K562 (cell line): ENCODE measurements around the gene HLTF. TPM values are rescaled to one million over a fixed set of nuclear protein-coding genes. Genes with fewer than 3 reads are reported as not detected.
A peak's percentile ranks its signal among the peaks of the same experiment; 100 is the strongest.

Experiments used
- CCAR2 ChIP-seq: fragments of 200-400 bp; formaldehyde crosslinking; IDR thresholded peaks from 2 replicates; pipeline ENCODE4 v1.6.1; 2017; ENCODE audit warnings: mild to moderate bottlenecking, low read depth, low read length
- GATAD2B ChIP-seq: fragments of 450-650 bp; IDR thresholded peaks from 2 replicates; pipeline ENCODE4 v1.6.1; 2017; ENCODE audit warnings: mild to moderate bottlenecking, borderline replicate concordance
- MXI1 ChIP-seq: IDR thresholded peaks from 2 replicates; pipeline ENCODE4 v1.6.1; 2011; ENCODE audit warnings: low read depth, mild to moderate bottlenecking, improper control_type of control experiment, low read length
- SAFB2 ChIP-seq: fragments of 200-400 bp; formaldehyde crosslinking; IDR thresholded peaks from 2 replicates; pipeline ENCODE4 v1.6.1; 2018; ENCODE audit warnings: borderline replicate concordance, low read length, low read depth, moderate library complexity; ENCODE audit not compliant: severe bottlenecking
- SIX5 ChIP-seq, 2 experiments: IDR thresholded peaks; 2 replicates each; pipeline ENCODE4 v1.6.1; 2011; ENCODE audit warnings: low read length in 2 of 2, borderline replicate concordance in 1 of 2, low read depth in 1 of 2, mild to moderate bottlenecking in 1 of 2, moderate library complexity in 1 of 2; ENCODE audit not compliant: insufficient read depth in 1 of 2
- SP1 ChIP-seq: sonication (generic); formaldehyde crosslinking; IDR thresholded peaks from 2 replicates; pipeline ENCODE4 v1.8.1; 2022; ENCODE audit warnings: mild to moderate bottlenecking, missing genetic modification reagents
- SUPT5H ChIP-seq: fragments of 450-650 bp; IDR thresholded peaks from 2 replicates; pipeline ENCODE4 v1.6.1; 2016
- TAF9B ChIP-seq: fragments of 450-650 bp; IDR thresholded peaks from 2 replicates; pipeline ENCODE4 v1.6.1; 2018; ENCODE audit warnings: mild to moderate bottlenecking; ENCODE audit not compliant: partially characterized antibody
- ZBED1 ChIP-seq: IDR thresholded peaks from 2 replicates; pipeline ENCODE4 v1.6.1; 2014
- ZMIZ1 ChIP-seq, 2 experiments: fragments of 150-350 bp in 1 of 2; IDR thresholded peaks; 2 replicates each; pipeline ENCODE4 v1.6.1; 2012 to 2016; ENCODE audit warnings: low read depth in 2 of 2, low read length in 2 of 2, mild to moderate bottlenecking in 1 of 2, moderate library complexity in 1 of 2
- ZNF134 ChIP-seq: fragments of 250-450 bp; sonication (Bioruptor Pico); conservative IDR thresholded peaks from 2 replicates; pipeline ENCODE4 v1.4.0; 2020
- ZNF444 ChIP-seq: fragments of 250-450 bp; sonication (Bioruptor Pico); IDR thresholded peaks from 2 replicates; pipeline ENCODE4 v1.4.0; 2020; ENCODE audit warnings: mild to moderate bottlenecking, moderate library complexity
- ZNF511 ChIP-seq: sonication (generic); formaldehyde crosslinking; IDR thresholded peaks from 2 replicates; pipeline ENCODE4 v1.8.0; 2022; ENCODE audit warnings: mild to moderate bottlenecking, missing genetic modification reagents
- ZNF655 ChIP-seq: fragments of 250-450 bp; sonication (Bioruptor Pico); IDR thresholded peaks from 2 replicates; pipeline ENCODE4 v1.5.0; 2021
- polyA plus RNA-seq, 8 experiments: library from polyadenylated mRNA; depleted of rRNA in 4 of 8; stranded (reverse) in 5 of 8; unstranded in 3 of 8; fragments of >200 nt; fragmentation: Nextera tagmentation in 2 of 8; fragmentation: Illumina TruSeq in 1 of 8; extraction: Ambion mirVana in 2 of 8; extraction: Trizol in 1 of 8; gene quantifications; 2 replicates each; pipeline versions ENCODE4 v1.2.1 to v1.2.3, GENCODE V29; 2011 to 2014; ENCODE audit warnings: inconsistent platforms in 1 of 8, missing spikeins in 1 of 8
- total RNA-seq, 7 experiments: library from RNA; depleted of rRNA in 6 of 7; stranded (reverse); fragments of >200 nt in 6 of 7; fragmentation: Illumina TruSeq in 2 of 7; extraction: Trizol in 2 of 7; gene quantifications; 2 replicates each; pipeline versions ENCODE4 v1.2.1 to v1.2.3, GENCODE V29; 2011 to 2021; ENCODE audit warnings: low replicate concordance in 1 of 7
- TF ChIP-seq, protein P1 (sequence below): fragments of 250-450 bp; sonication (Bioruptor Pico); IDR thresholded peaks from 2 replicates; pipeline ENCODE4 v1.5.0; 2020; ENCODE audit warnings: mild to moderate bottlenecking, borderline replicate concordance
- TF ChIP-seq, protein P2 (sequence below): fragments of 450-650 bp; conservative IDR thresholded peaks from 2 replicates; pipeline ENCODE4 v1.6.1; 2016; ENCODE audit warnings: missing genetic modification characterization, low read depth, mild to moderate bottlenecking, missing compliant biosample characterization, moderate library complexity
- TF ChIP-seq, protein P3 (sequence below): IDR thresholded peaks from 2 replicates; pipeline ENCODE4 v1.6.1; 2011; ENCODE audit not compliant: insufficient read length; ENCODE audit errors: extremely low read depth

HLTF gene
- total and polyA plus RNA-seq, 9 of the 15 experiments (the other 6 are each of a cell fraction or from before 2014, with no cell fraction given), result 35.1 to 82.4 (median 50.4) TPM

DNA sequence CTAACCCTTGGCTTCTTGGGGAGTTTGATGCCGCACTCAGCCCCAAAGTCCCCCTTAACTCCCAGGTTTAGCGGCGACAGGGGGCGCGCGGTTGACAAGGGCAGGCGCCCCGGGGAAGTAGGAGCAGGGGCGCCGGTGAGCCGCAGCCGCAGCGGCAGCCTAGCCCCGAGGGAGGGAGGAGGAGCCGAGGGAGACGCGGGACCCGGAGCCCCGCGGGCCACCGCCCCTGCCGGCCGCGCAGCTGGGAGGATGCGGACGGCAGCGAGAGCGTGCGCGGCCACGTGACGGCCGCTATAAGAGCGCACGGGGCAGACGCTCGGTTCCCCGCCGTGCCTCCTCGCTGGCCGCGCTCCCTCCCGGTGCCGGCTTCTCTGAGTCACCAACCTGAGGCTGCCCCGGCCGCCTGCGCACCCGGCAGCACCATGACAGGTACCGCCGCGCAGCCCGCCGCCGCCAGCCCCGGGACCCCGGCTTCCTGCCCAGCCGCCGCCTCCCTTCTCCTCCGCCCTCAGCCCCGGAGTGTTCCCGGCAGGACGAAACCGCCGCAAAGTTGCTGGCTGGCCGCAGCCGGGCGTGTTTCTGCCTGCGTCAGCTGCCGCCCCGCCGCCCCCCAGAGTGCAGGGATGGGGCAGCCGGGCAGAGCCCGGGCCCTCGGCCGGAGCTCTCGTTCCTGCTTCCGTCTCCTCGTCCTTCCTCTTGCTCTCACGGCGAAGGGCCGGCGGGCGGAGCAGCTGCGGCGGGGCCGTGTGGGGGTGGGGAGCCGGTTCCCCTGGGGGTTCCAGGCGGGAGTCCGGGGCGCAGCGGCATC, 94.9 kb downstream of the HLTF start, which contains the start of gene GYG1 (continued):
- TF ChIP-seq SUPT5H (peak; percentile 68), SIX5 (IDR thresholded peaks at IDR 0.05; ENCODE audit: borderline replicate concordance in 1 of 2, insufficient read depth in 1 of 2, low read depth in 1 of 2, low read length in 2 of 2) (no peak), CCAR2 (no peak), ZNF444 (CRISPR knock-in tag) (no peak), ZBED1 (no peak), GATAD2B (0 out of 2 replicates have a peak, but pooled peaks have one; percentile 16), ZMIZ1 (IDR thresholded peaks at IDR 0.05; ENCODE audit: low read depth in 2 of 2, low read length in 2 of 2) (no peak), ZNF134 (no peak), SP1 (CRISPR knock-in tag) (no peak), SAFB2 (no peak), ZNF655 (CRISPR knock-in tag) (no peak), ZNF511 (CRISPR knock-in tag) (peak; percentile 61; the same call in 1 of the 2 replicates), MXI1 (no peak), TAF9B (no peak)
- TF ChIP-seq, protein P1, sequence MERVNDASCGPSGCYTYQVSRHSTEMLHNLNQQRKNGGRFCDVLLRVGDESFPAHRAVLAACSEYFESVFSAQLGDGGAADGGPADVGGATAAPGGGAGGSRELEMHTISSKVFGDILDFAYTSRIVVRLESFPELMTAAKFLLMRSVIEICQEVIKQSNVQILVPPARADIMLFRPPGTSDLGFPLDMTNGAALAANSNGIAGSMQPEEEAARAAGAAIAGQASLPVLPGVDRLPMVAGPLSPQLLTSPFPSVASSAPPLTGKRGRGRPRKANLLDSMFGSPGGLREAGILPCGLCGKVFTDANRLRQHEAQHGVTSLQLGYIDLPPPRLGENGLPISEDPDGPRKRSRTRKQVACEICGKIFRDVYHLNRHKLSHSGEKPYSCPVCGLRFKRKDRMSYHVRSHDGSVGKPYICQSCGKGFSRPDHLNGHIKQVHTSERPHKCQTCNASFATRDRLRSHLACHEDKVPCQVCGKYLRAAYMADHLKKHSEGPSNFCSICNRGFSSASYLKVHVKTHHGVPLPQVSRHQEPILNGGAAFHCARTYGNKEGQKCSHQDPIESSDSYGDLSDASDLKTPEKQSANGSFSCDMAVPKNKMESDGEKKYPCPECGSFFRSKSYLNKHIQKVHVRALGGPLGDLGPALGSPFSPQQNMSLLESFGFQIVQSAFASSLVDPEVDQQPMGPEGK (CRISPR knock-in tag), result no peak
- TF ChIP-seq, protein P2, sequence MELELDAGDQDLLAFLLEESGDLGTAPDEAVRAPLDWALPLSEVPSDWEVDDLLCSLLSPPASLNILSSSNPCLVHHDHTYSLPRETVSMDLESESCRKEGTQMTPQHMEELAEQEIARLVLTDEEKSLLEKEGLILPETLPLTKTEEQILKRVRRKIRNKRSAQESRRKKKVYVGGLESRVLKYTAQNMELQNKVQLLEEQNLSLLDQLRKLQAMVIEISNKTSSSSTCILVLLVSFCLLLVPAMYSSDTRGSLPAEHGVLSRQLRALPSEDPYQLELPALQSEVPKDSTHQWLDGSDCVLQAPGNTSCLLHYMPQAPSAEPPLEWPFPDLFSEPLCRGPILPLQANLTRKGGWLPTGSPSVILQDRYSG, result no peak
- TF ChIP-seq, protein P3, sequence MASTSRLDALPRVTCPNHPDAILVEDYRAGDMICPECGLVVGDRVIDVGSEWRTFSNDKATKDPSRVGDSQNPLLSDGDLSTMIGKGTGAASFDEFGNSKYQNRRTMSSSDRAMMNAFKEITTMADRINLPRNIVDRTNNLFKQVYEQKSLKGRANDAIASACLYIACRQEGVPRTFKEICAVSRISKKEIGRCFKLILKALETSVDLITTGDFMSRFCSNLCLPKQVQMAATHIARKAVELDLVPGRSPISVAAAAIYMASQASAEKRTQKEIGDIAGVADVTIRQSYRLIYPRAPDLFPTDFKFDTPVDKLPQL, result no peak
